NCI-H748 (cell line): ENCODE data around the gene MEDAG.

Source experiments
- DNase-seq: peaks from one replicate; lab custom pipeline; 2025; ENCODE audit not compliant: unreplicated experiment; lab: John Stamatoyannopoulos, UW

MEDAG gene

GRCh38 chr13:30905932-30906383, at the start of gene MEDAG:
TSS of gene MEDAG (plus strand) at chr13:30906271. CDS start at chr13:30906516, 245 bp downstream.
- no peak for DNase-seq

- no peak for DNase-seq
Observed at GRCh38 chr13:30857018-30857417, 49.1 kb upstream of the MEDAG start.

- DNase-seq = no peak
Observed at GRCh38 chr13:30857636-30858035, 48.4 kb upstream of the MEDAG start.

GRCh38 chr13:30859326-30859725, 46.7 kb upstream of the MEDAG start:
- no peak for DNase-seq

GRCh38 chr13:30861163-30861562, 44.9 kb upstream of the MEDAG start:
- no peak for DNase-seq

GRCh38 chr13:30861836-30862467, 44.1 kb upstream of the MEDAG start:
- no peak for DNase-seq

GRCh38 chr13:30862707-30863106, 43.4 kb upstream of the MEDAG start:
- DNase-seq = no peak

GRCh38 chr13:30863231-30863630, 42.8 kb upstream of the MEDAG start:
- DNase-seq = no peak

GRCh38 chr13:30863796-30864195, 42.3 kb upstream of the MEDAG start:
- no peak for DNase-seq

GRCh38 chr13:30864433-30865122, 41.5 kb upstream of the MEDAG start:
- DNase-seq = peak; percentile 64

- DNase-seq = peak; percentile 97
Observed at GRCh38 chr13:30865123-30866049, 40.7 kb upstream of the MEDAG start.

- DNase-seq = peak; percentile 51
Observed at GRCh38 chr13:30866677-30867076, 39.4 kb upstream of the MEDAG start.

- DNase-seq = no peak
Observed at GRCh38 chr13:30867089-30867669, 38.9 kb upstream of the MEDAG start.

- no peak for DNase-seq
Observed at GRCh38 chr13:30868799-30869470, 37.1 kb upstream of the MEDAG start.

- no peak for DNase-seq
Observed at GRCh38 chr13:30869491-30869890, 36.6 kb upstream of the MEDAG start.

- DNase-seq = peak; percentile 44
Observed at GRCh38 chr13:30870049-30870884, 35.8 kb upstream of the MEDAG start.

- no peak for DNase-seq
Observed at GRCh38 chr13:30870916-30871587, 35.0 kb upstream of the MEDAG start.

GRCh38 chr13:30871588-30872275, 34.3 kb upstream of the MEDAG start:
- DNase-seq = no peak

GRCh38 chr13:30872276-30872594, 33.8 kb upstream of the MEDAG start:
- no peak for DNase-seq
